CD4-positive, alpha-beta T cell (primary cell): Measurements from ENCODE around the gene ZNF628. TPM values are rescaled to one million over a fixed set of nuclear protein-coding genes. Genes with fewer than 3 reads are reported as not detected.

Experiments
- ATAC-seq: fragments of 200-7000 bp; cut with Tn5 transposase; one replicate; pipeline ENCODE4 v1.10.0; 2022; ENCODE audit warnings: mild to moderate bottlenecking; ENCODE audit not compliant: poor library complexity
- CTCF ChIA-PET: fragments of 350-600 bp; sonication (Branson Sonifier 250); formaldehyde crosslinking; loops from one replicate; lab custom pipeline; 2021; ENCODE audit warnings: antibody characterized with exemption, inconsistent platforms; lab: Charles Lee
- POLR2A ChIA-PET: fragments of 350-600 bp; sonication (Branson Sonifier 250); formaldehyde crosslinking; loops from one replicate; lab custom pipeline; 2021; ENCODE audit warnings: antibody characterized with exemption, inconsistent platforms; lab: Charles Lee
- DNase-seq, 14 experiments: peaks; one replicate each; pipeline ENCODE4 v3.0.0-alpha.2; 2013 to 2020; ENCODE audit warnings: mixed read lengths in 2 of 14
- H3K27ac ChIP-seq, 2 donors: one replicate each; pipeline versions ENCODE4 v1.5.1 to v1.7.0; 2013; ENCODE audit warnings: low read length in 2 of 2, low read depth in 1 of 2, mild to moderate bottlenecking in 1 of 2
- H3K27me3 ChIP-seq, 2 experiments: 1 replicate in 1 of 2; 2 replicates in 1 of 2; pipeline versions ENCODE4 v1.6.1 to v1.7.0; 2013; ENCODE audit warnings: low read length in 2 of 2, control low read depth in 1 of 2, mild to moderate bottlenecking in 1 of 2, moderate library complexity in 1 of 2; ENCODE audit not compliant: insufficient read depth in 2 of 2, control insufficient read depth in 1 of 2
- H3K36me3 ChIP-seq: one replicate; pipeline ENCODE4 v1.6.1; 2013; ENCODE audit warnings: low read length, control low read depth; ENCODE audit not compliant: insufficient read depth
- H3K4me1 ChIP-seq: one replicate; pipeline ENCODE4 v1.6.1; 2013; ENCODE audit warnings: low read length, control low read depth; ENCODE audit not compliant: insufficient read depth
- H3K4me3 ChIP-seq: one replicate; pipeline ENCODE4 v1.5.1; 2013; ENCODE audit warnings: mild to moderate bottlenecking, low read length, moderate library complexity
- H3K9me3 ChIP-seq, 2 experiments: 1 replicate in 1 of 2; 2 replicates in 1 of 2; pipeline versions ENCODE4 v1.6.1 to v1.7.0; 2013; ENCODE audit warnings: low read length in 2 of 2, mild to moderate bottlenecking in 2 of 2, control low read depth in 1 of 2, moderate library complexity in 1 of 2; ENCODE audit not compliant: control insufficient read depth in 1 of 2, insufficient read depth in 1 of 2
- H3K27ac Mint-ChIP-seq: one replicate; pipeline ENCODE4 v1.8.0; 2020; ENCODE audit warnings: mixed read lengths
- H3K27me3 Mint-ChIP-seq: one replicate; pipeline ENCODE4 v1.8.0; 2021; ENCODE audit warnings: mixed read lengths
- H3K36me3 Mint-ChIP-seq: one replicate; pipeline ENCODE4 v1.8.0; 2021; ENCODE audit warnings: low read depth, mixed read lengths
- H3K4me1 Mint-ChIP-seq: one replicate; pipeline ENCODE4 v1.8.0; 2021; ENCODE audit warnings: low read depth, mixed read lengths
- H3K4me3 Mint-ChIP-seq: one replicate; pipeline ENCODE4 v1.8.0; 2020; ENCODE audit warnings: mild to moderate bottlenecking, mixed read lengths
- H3K9me3 Mint-ChIP-seq: one replicate; pipeline ENCODE4 v1.8.0; 2020; ENCODE audit warnings: mixed read lengths
- CTCF ChIP-seq: fragments of 200-600 bp; IDR thresholded peaks from one replicate; pipeline ENCODE4 v1.8.0; 2022; ENCODE audit warnings: antibody characterized with exemption, mild to moderate bottlenecking
- intact Hi-C, 2 experiments: fragments of 100-400 bp; cut with DNase I in 1 of 2; cut with micrococcal nuclease in 1 of 2; formaldehyde crosslinking; loops; one replicate each; pipeline versions ENCODE4 v1.15.1 to v1.9.0; 2023 to 2025; cut with DNase I, micrococcal nuclease
- total RNA-seq, 174 experiments: library from RNA in 2 of 174; stranded (reverse) in 2 of 174; gene quantifications; one replicate each; pipeline ENCODE4 v1.2.3 and lab custom pipeline; 2021 to 2026

ZNF628 gene
- total RNA-seq, 2 experiments from 2014 or later: 26.6 to 27.2 TPM

GRCh38 chr19:55504981-55505380, 28.6 kb downstream of the ZNF628 start:
- Mint-ChIP-seq H3K36me3 (no peaks in the 10 kb centered on the region), H3K9me3 (no peaks in the 10 kb centered on the region), H3K4me3 (no peak overlapping the region), H3K27me3 (peaks cover 7% of the 10 kb centered on the region), H3K27ac (no peak overlapping the region), H3K4me1 (peaks cover 12% of the 10 kb centered on the region)
- POLR2A ChIA-PET: no interaction called here
- ATAC-seq (no peak), DNase-seq (no peak)
- Histone ChIP-seq H3K36me3 (no peaks in the 10 kb centered on the region), H3K9me3 (no peaks in the 10 kb centered on the region), H3K27me3 (no peaks in the 10 kb centered on the region), H3K4me3 (no peak overlapping the region), H3K27ac (no peak overlapping the region), H3K4me1 (peaks cover 13% of the 10 kb centered on the region)
- intact Hi-C loops: loop anchor here (1.0 to 10.0 kb wide), 7 partner anchors 37 to 850 kb away; no protein-coding TSS in a partner anchor
- TF ChIP-seq CTCF: no peak
- CTCF ChIA-PET: interaction anchor here (1.2 to 2.1 kb wide), 9 partner anchors 38 to 364 kb away, joined by 3 to 31 read pairs (median 15); partner anchors contain the start of genes FIZ1, ISOC2, ZNF524 and ZNF865

GRCh38 chr19:55508120-55508519, 31.7 kb downstream of the ZNF628 start:
- Histone ChIP-seq H3K4me1 (peaks cover 13% of the 10 kb centered on the region), H3K27ac (no peak overlapping the region), H3K4me3 (no peak overlapping the region), H3K9me3 (no peaks in the 10 kb centered on the region), H3K36me3 (no peaks in the 10 kb centered on the region), H3K27me3 (no peaks in the 10 kb centered on the region)
- Mint-ChIP-seq H3K4me3 (no peak overlapping the region), H3K4me1 (peaks cover 11% of the 10 kb centered on the region), H3K9me3 (no peaks in the 10 kb centered on the region), H3K27ac (no peak overlapping the region), H3K27me3 (peaks cover 12% of the 10 kb centered on the region), H3K36me3 (no peaks in the 10 kb centered on the region)
- DNase-seq (no peak), ATAC-seq (no peak)
- intact Hi-C loops: loop anchor here (10.0 kb wide), 2 partner anchors 203 to 853 kb away; no protein-coding TSS in a partner anchor
- TF ChIP-seq CTCF: no peak
- CTCF ChIA-PET: no interaction called here
- POLR2A ChIA-PET: interaction anchor here (1.0 kb wide), 1 partner anchor 32 kb away, joined by 3 read pairs; the partner anchor contains the start of gene ZNF628

GRCh38 chr19:55516878-55517620, 40.6 kb downstream of the ZNF628 start:
- H3K9me3 ChIP-seq: no peaks in the 10 kb centered on the region
- H3K4me3 ChIP-seq: peak overlapping the region; percentile 32
- ChIA-PET CTCF (interaction anchor here (1.3 kb wide), 2 partner anchors 114 to 116 kb away, joined by 3 to 4 read pairs; no protein-coding TSS in a partner anchor), POLR2A (no interaction called here)
- DNase-seq (peak; percentile 82 to 95 (median 88)), ATAC-seq (peak; percentile 100)
- TF ChIP-seq CTCF: peak; percentile 78
- Mint-ChIP-seq H3K36me3 (no peaks in the 10 kb centered on the region), H3K27me3 (no peaks in the 10 kb centered on the region), H3K27ac (peak overlapping the region; percentile 73), H3K4me1 (peaks cover 4% of the 10 kb centered on the region), H3K4me3 (peak overlapping the region; percentile 74), H3K9me3 (no peaks in the 10 kb centered on the region)
- no peaks in the 10 kb centered on the region for H3K36me3 ChIP-seq
- no peaks in the 10 kb centered on the region for H3K27me3 ChIP-seq
- H3K27ac ChIP-seq: peak overlapping the region in 1 of 2 donors; percentile 37
- H3K4me1 ChIP-seq: peaks cover 11% of the 10 kb centered on the region
- intact Hi-C loops: loop anchor here (1.0 to 5.0 kb wide), 4 partner anchors 70 to 655 kb away; no protein-coding TSS in a partner anchor
